ENCODE data around the gene TBC1D5.

TBC1D5 gene

DNA sequence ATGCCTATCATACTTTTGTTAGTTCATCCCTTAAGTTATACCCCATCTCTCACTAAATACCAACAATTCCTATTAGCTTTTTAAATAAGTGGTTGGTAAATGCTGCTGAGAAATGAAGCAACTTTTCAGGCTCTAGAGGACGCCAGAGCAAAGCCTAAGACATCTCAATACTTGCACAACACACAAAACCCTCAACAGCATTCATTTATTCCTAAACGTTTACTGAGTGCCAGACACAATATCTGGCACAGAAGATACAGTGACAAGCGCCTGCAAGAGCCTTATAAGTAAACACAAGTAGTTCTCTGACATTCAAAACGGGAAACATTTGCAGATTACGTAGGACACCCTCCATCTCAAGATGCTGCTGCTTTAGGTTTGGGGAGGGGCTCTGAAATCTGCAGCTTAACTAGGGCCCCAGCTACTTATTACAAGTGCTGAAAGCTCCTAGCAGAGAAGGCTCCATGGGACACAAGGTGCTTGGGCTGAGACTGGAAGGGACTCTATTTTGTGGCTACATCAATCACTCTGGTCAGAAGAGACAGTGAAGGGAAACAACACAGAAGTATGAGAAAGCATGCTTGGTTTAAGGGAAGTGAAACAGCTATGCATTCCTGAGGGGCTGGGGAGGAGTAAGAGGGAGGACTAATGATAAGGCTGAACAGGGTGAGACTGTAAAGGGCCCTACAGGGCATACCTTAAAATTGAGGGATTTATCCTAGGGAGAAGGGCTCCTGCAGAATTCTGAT, 546.4 kb downstream of the TBC1D5 start:
- no peak for DNase-seq

DNA sequence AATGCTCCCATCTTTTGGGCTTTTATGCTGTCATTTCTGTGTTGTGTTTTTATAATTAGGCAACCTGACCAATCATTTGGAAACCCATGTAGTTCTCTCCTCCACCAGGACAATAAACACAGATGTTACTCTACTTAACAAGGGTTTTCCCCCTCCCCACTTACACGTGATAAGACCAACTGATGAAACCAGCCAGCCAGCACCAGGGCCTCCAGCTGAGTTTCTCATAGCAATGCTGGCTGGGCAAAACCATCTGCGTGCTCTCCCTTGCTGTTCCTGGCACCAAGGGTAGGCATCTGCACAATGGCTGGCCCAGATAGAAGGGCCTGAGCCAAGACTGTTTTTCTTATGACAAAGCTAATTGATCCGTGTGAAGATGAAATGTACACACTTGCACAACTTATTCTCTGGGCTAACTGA, 547.2 kb downstream of the TBC1D5 start:
- DNase-seq = no peak

- no peak for DNase-seq
These were observed 548.3 kb downstream of the TBC1D5 start for GRCh38 chr3:17194116-17194515.

DNA sequence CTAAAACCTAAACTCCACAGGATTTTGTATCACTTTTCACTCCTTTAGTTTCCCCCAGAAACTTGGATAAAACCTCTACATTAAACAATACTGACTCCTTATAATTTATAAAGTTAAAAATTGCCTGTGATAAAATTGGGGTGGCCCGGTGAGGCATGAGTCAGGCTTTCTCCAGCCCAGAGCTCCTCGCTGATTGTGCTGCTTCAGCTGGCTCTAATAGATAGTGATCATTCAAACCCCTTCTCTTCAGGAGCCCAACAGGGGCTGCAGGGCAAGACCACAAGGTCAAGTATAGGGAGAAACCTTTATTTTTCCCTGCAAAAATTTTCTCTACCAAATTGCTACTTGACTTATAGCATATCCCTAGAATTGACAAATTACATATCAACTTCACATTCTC, 549.4 kb downstream of the TBC1D5 start:
- DNase-seq = no peak

- DNase-seq = no peak
These were observed 551.9 kb downstream of the TBC1D5 start for GRCh38 chr3:17190353-17191078.

DNA sequence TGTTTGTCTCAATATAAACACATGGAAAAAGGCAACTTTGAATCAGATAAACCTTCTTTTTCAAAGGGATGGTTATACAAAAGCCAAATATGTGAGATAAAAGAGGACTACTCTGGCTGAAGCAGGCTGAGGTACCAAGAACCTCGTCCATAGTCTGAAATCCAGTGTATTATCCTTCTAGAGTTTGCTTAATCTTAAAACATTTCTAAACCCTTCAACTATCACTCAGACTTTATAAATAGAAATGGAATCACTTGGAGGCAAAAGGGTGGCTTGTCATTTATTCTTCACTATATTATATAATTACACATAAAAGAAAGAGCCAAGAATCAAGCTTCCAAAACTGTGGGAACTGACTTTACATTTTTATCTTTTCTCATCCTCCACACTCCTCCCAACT, 554.1 kb downstream of the TBC1D5 start:
- no peak for DNase-seq

DNA sequence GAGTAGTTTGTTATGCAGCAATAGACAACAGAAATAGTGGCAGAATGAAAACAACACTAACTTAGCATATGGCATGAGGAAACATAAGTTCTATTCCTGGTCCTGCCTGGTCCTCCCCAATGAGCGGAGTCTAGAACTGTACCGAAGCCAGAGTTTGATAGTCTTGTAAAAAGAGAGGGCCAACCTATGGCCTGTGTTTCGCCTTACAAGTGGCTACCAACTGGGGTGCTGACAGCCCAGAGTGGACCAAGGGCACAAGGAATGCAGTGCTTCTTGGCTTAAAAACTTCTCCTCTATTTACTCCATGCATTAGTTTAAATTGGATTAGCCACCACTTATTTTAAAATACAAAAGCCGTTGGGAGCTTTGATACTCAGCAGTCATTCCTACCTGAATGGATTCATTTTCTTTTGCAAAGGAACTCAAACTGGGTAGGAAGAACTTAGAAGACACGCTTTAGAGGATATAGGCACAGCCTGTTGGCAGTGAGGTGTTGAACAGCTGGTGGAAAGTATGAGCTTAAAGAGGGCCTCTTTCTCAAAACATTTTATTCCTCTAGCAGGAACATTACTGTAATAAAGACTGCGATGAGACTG, 554.7 kb downstream of the TBC1D5 start:
- DNase-seq = no peak

DNA sequence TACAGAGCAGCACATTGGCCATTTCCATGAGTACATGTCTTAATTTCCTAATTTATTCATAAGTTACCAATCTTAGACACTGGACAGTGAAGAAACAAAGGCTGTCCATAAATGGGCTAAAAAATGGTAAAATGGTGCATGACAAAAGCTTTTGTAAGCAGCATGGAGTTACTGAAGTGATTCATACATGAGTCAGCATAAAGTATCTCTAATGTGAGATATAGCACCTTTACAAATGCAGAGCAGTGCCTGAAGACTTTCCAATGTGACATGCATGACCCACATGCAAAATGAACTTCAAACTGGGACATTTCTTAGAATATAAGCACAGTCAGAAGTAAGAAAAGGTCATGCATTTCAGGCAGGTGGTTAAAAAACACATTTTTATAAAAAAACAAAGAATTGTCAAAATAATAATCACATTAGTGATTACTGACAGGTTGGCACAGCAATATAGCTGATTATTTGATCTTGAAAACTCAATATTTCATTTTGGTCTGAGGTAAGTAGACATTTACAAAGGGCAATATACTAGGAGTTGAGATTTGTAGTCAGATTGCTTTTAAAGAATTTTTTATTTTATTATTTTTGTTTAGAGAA, 558.4 kb downstream of the TBC1D5 start:
- DNase-seq = no peak

DNA sequence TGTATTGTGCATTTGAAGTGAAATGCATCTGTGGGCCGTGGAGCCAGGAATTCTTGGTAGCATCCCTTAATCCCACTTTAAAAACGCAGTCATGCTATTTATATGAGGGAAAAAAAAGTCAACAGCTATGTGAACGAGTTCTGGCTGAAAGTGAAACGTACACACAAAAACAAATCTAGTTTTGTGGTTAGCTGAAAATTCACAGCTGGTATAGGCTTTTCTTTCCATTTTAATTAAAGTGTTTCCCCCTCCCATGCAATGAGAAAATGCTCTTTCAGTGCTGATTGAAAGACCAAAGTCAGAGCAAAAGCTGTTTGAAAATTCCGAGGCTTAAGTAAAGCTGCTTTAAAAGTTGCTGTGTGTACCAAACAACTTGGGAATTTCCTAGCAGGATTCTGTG, 560.3 kb downstream of the TBC1D5 start:
- no peak for DNase-seq

GRCh38 chr3:17181413-17181907, 561.0 kb downstream of the TBC1D5 start:
- no peak for DNase-seq

- DNase-seq = no peak
These were observed 562.8 kb downstream of the TBC1D5 start for GRCh38 chr3:17179381-17180205.

DNA sequence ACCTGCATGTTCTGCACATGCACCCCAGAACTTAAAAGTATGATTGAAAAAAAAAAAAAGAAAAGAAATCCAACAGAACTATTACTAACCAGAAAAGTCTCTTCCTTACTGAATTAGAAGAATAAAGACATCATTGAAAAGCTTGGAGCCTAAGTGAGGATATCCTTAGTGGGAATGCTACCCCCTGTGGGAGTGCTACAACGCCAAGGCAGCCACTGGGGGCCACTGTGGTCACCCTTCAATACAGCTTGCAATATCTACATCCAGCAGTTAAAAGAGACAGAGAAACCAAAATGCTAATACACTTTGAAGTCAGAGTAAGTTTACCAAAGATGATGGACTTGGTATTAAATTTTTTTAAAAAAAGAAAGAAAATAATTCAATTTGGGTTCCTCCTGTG, 565.7 kb downstream of the TBC1D5 start:
- DNase-seq = no peak

DNA sequence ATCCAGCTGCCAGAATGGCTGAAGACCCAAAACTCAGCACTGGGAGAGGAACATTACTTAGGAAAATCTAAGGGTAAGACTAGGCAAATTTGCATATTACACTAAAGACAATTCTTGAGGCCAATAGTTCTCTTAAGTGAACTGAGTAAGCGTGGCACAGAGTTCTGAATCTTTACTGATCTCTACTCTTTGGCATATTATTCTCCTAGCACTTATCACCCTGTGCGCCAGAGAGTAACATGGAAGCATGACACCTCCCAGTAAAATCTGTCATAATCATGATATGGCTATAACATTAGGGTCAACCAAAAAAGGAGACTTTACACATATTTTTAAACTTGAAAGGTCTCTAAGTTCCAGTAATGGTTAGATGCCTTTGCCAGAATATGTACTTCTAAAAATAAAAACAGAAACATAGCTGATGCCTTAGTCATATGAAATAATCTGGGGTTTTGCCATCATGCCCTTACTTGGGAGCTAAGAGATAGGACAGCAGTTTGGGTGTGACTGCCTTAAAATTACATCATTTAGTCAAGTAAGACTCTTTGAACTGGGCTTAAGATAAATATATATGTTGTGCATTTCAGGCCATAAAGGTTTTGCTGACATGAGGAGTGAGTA, 567.1 kb downstream of the TBC1D5 start:
- no peak for DNase-seq

- DNase-seq = no peak
These were observed 576.1 kb downstream of the TBC1D5 start for GRCh38 chr3:17166369-17166768.

DNA sequence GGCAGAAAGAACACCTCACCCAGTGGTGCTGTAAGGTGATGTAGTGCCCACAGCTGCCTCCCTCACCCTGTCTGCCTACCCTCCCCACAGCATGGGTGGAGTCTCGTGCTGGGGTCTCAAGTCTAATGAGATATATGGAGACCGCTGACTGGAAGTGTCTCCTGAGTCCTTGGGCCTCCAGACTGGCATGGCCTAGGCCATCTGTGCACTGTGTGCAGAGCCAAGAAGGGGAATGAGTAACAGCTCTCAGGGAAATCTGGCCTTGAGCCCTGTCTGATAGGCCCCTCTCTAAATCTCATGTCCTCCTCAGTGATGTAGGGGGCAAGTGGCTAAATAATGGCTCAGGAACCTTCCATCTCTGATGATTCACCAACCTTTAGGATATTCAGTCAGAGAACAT, 580.3 kb downstream of the TBC1D5 start:
- DNase-seq = no peak

GRCh38 chr3:17160597-17160996, 581.8 kb downstream of the TBC1D5 start:
- DNase-seq = no peak

- no peak for DNase-seq
These were observed 583.3 kb downstream of the TBC1D5 start for GRCh38 chr3:17158941-17159682.

DNA sequence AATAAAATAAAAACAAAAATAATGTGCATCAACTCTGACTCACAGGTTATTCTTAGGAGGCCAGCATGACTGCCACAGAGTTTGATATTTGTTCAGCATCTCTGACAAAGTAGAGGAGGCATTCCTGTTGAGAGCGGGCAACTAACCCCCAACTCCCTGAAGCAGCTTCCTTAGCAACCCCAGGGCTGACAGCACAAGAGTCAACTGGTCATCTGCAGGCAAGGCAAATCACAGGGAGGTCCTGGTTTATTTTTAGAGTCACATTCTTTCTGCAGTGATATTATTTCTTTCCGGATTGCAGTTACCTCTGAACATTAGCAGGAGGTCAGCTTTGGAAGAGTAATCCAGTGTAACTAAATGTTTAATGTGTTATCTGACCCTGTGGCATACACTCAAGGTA, 584.7 kb downstream of the TBC1D5 start:
- DNase-seq = no peak

- DNase-seq = no peak
These were observed 585.6 kb downstream of the TBC1D5 start for GRCh38 chr3:17156864-17157263.

DNA sequence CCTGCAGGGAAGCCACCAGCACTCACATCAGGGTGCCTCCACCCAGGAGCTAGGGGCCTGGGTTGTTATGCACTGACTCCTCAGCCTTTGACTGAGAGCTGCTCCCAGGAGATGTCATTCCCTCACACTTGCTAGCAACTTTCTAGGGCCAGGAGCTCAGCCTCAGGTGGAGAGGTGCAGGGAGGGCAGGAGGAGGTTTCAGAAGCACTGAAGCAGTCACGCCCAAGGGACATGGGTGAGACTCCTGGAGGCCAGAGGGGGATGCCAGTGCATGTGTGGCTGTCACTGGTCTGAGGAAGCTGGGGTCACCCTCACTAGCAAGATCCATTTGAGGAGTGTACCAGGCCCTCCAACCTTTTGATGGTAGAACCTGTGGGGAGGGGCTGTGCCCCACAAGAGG, 586.5 kb downstream of the TBC1D5 start:
- no peak for DNase-seq

GRCh38 chr3:17154941-17155340, 587.5 kb downstream of the TBC1D5 start:
- no peak for DNase-seq
